WTC11 (cell line): ENCODE results near the gene KNDC1. TPM values are rescaled to one million over a fixed set of nuclear protein-coding genes. Genes with fewer than 3 reads are reported as not detected.

ENCODE experiments used
- ATAC-seq: fragments of 200-7000 bp; cut with Tn5 transposase; 2 replicates; pipeline ENCODE4 v1.10.0; 2021; ENCODE audit warnings: mild to moderate bottlenecking, moderate library complexity
- CTCF ChIA-PET: fragments of 300-600 bp; sonication (Branson Sonifier 250); formaldehyde crosslinking; loops from one replicate; lab custom pipeline; 2021; ENCODE audit warnings: antibody characterized with exemption; lab: Charles Lee
- POLR2A ChIA-PET: fragments of 350-600 bp; sonication (Branson Sonifier 250); formaldehyde crosslinking; loops from one replicate; lab custom pipeline; 2021; ENCODE audit warnings: antibody characterized with exemption; lab: Charles Lee
- DNase-seq: peaks from one replicate; pipeline ENCODE4 v3.0.0; 2021; ENCODE audit warnings: low spot score
- H3K27ac Mint-ChIP-seq: 2 replicates; pipeline ENCODE4 v1.8.0; 2021; ENCODE audit warnings: mixed read lengths
- H3K27me3 Mint-ChIP-seq: 2 replicates; pipeline ENCODE4 v1.8.0; 2021; ENCODE audit warnings: low read depth, mild to moderate bottlenecking, moderate library complexity, mixed read lengths
- H3K36me3 Mint-ChIP-seq: 2 replicates; pipeline ENCODE4 v1.8.0; 2021; ENCODE audit warnings: mixed read lengths
- H3K4me1 Mint-ChIP-seq: 2 replicates; pipeline ENCODE4 v1.8.0; 2022; ENCODE audit warnings: mixed read lengths
- H3K4me3 Mint-ChIP-seq: 2 replicates; pipeline ENCODE4 v1.8.0; 2021; ENCODE audit warnings: mild to moderate bottlenecking, moderate library complexity, mixed read lengths
- H3K9me3 Mint-ChIP-seq: 2 replicates; pipeline ENCODE4 v1.8.0; 2021; ENCODE audit warnings: mixed read lengths
- ARID4B ChIP-seq: sonication (generic); formaldehyde crosslinking; IDR thresholded peaks from 2 replicates; pipeline ENCODE4 v1.8.0; 2023; ENCODE audit warnings: missing genetic modification reagents, mild to moderate bottlenecking, borderline replicate concordance
- ATF1 ChIP-seq: sonication (generic); formaldehyde crosslinking; IDR thresholded peaks from 2 replicates; pipeline ENCODE4 v1.8.1; 2023; ENCODE audit warnings: mild to moderate bottlenecking, moderate library complexity, missing genetic modification reagents
- ATF3 ChIP-seq: sonication (generic); formaldehyde crosslinking; conservative IDR thresholded peaks from 2 replicates; pipeline ENCODE4 v1.8.1; 2022; ENCODE audit warnings: mild to moderate bottlenecking, missing genetic modification reagents
- CDX4 ChIP-seq: fragments of 250-450 bp; sonication (Bioruptor Pico); IDR thresholded peaks from 2 replicates; pipeline ENCODE4 v1.9.0; 2021; ENCODE audit warnings: moderate library complexity, mild to moderate bottlenecking, inconsistent platforms, borderline replicate concordance
- E2F5 ChIP-seq: sonication (generic); formaldehyde crosslinking; IDR thresholded peaks from 2 replicates; pipeline ENCODE4 v1.8.1; 2022; ENCODE audit warnings: mild to moderate bottlenecking, moderate library complexity, missing genetic modification reagents
- EMX1 ChIP-seq: fragments of 250-450 bp; sonication (Bioruptor Pico); IDR thresholded peaks from 2 replicates; pipeline ENCODE4 v1.8.0; 2021; ENCODE audit warnings: mild to moderate bottlenecking
- ESRRA ChIP-seq: sonication (generic); formaldehyde crosslinking; IDR thresholded peaks from 2 replicates; pipeline ENCODE4 v1.8.1; 2022; ENCODE audit warnings: mild to moderate bottlenecking, missing genetic modification reagents, borderline replicate concordance
- RELA ChIP-seq: sonication (generic); formaldehyde crosslinking; IDR thresholded peaks from 2 replicates; pipeline ENCODE4 v1.8.1; 2022; ENCODE audit warnings: missing genetic modification reagents, mild to moderate bottlenecking, borderline replicate concordance
- SP1 ChIP-seq: sonication (generic); formaldehyde crosslinking; conservative IDR thresholded peaks from 2 replicates; pipeline ENCODE4 v1.8.1; 2022; ENCODE audit warnings: missing genetic modification reagents
- STAT6 ChIP-seq: sonication (generic); formaldehyde crosslinking; conservative IDR thresholded peaks from 2 replicates; pipeline ENCODE4 v1.8.1; 2023; ENCODE audit warnings: mild to moderate bottlenecking, low read depth, missing genetic modification reagents, moderate library complexity
- USF1 ChIP-seq: sonication (generic); formaldehyde crosslinking; IDR thresholded peaks from 2 replicates; pipeline ENCODE4 v1.8.0; 2022; ENCODE audit warnings: mild to moderate bottlenecking, missing genetic modification reagents
- ZMAT4 ChIP-seq: fragments of 250-450 bp; sonication (Bioruptor Pico); IDR thresholded peaks from 2 replicates; pipeline ENCODE4 v1.9.0; 2021; ENCODE audit warnings: mild to moderate bottlenecking
- ZNF121 ChIP-seq: sonication (generic); formaldehyde crosslinking; IDR thresholded peaks from 2 replicates; pipeline ENCODE4 v1.8.0; 2023; ENCODE audit warnings: missing genetic modification reagents
- ZNF232 ChIP-seq: sonication (generic); formaldehyde crosslinking; IDR thresholded peaks from 2 replicates; pipeline ENCODE4 v1.8.0; 2022; ENCODE audit warnings: mild to moderate bottlenecking, missing genetic modification reagents
- ZNF423 ChIP-seq: fragments of 250-450 bp; sonication (Bioruptor Pico); IDR thresholded peaks from 2 replicates; pipeline ENCODE4 v2.1.2; 2022; ENCODE audit warnings: mild to moderate bottlenecking, moderate library complexity
- ZNF671 ChIP-seq: fragments of 250-450 bp; sonication (Bioruptor Pico); IDR thresholded peaks from 2 replicates; pipeline ENCODE4 v1.8.0; 2021; ENCODE audit warnings: mild to moderate bottlenecking
- total RNA-seq: library from RNA; stranded (reverse); gene quantifications from 3 replicates; pipeline ENCODE4 v1.2.3, GENCODE V29; 2021

Gene KNDC1
- total RNA-seq, 1 experiment from 2014 or later = 26.6 TPM

- TF ChIP-seq ARID4B (CRISPR knock-in tag) = no peak
- TF ChIP-seq ZNF121 (CRISPR knock-in tag) = no peak
- TF ChIP-seq ZNF232 (CRISPR knock-in tag) = no peak
- TF ChIP-seq CDX4 (CRISPR knock-in tag) = no peak
- TF ChIP-seq ESRRA (CRISPR knock-in tag) = no peak
- no peak for TF ChIP-seq ATF1
- no peak for TF ChIP-seq ATF3 (CRISPR knock-in tag)
- no peak for TF ChIP-seq ZNF671 (CRISPR knock-in tag)
- no peak for TF ChIP-seq ZMAT4
- no peak for TF ChIP-seq ZNF423 (CRISPR knock-in tag)
- TF ChIP-seq EMX1 (CRISPR knock-in tag) = no peak
- TF ChIP-seq RELA (CRISPR knock-in tag) = no peak
- no peak for TF ChIP-seq SP1
- no peak for TF ChIP-seq E2F5 (CRISPR knock-in tag)
- no peak for TF ChIP-seq USF1 (CRISPR knock-in tag)
- TF ChIP-seq STAT6 (CRISPR knock-in tag) = no peak
- ATAC-seq (no peak), DNase-seq (no peak)
- H3K9me3 Mint-ChIP-seq = no peaks in the 10 kb centered on the region
- H3K27ac Mint-ChIP-seq = no peak overlapping the region
- peaks cover 5% of the 10 kb centered on the region for H3K36me3 Mint-ChIP-seq
- no peaks in the 10 kb centered on the region for H3K4me1 Mint-ChIP-seq
- ChIA-PET CTCF (interaction anchor here (0.7 to 0.9 kb wide), 2 partner anchors 50 to 85 kb away, joined by 3 to 4 read pairs; no protein-coding TSS in a partner anchor), POLR2A (interaction anchor here (0.6 kb wide), 1 partner anchor 944 kb away, joined by 10 read pairs; no protein-coding TSS in a partner anchor)
- no peaks in the 10 kb centered on the region for H3K27me3 Mint-ChIP-seq
- H3K4me3 Mint-ChIP-seq = no peak overlapping the region
Measured at GRCh38 chr10:133209641-133210040, 49.6 kb downstream of the KNDC1 start.
